Type B pancreatic cell (in vitro differentiated cells): ENCODE measurements around the gene SND1. TPM values are rescaled to one million over a fixed set of nuclear protein-coding genes. Genes with fewer than 3 reads are reported as not detected.

Experiments
- DNase-seq: peaks from one replicate; pipeline ENCODE4 v3.0.0; 2021; ENCODE audit warnings: mixed read lengths; ENCODE audit not compliant: unreplicated experiment; ENCODE audit errors: extremely low spot score
- H3K27ac Mint-ChIP-seq: 2 replicates; pipeline ENCODE4 v1.8.0; 2021; ENCODE audit warnings: mild to moderate bottlenecking, mixed read lengths
- H3K27me3 Mint-ChIP-seq: 2 replicates; pipeline ENCODE4 v1.8.0; 2021; ENCODE audit warnings: mixed read lengths
- H3K36me3 Mint-ChIP-seq: 2 replicates; pipeline ENCODE4 v1.8.0; 2021; ENCODE audit warnings: mixed read lengths
- H3K4me1 Mint-ChIP-seq: one replicate; pipeline ENCODE4 v1.8.0; 2021; ENCODE audit warnings: mixed read lengths; ENCODE audit not compliant: unreplicated experiment
- H3K4me3 Mint-ChIP-seq: 2 replicates; pipeline ENCODE4 v1.8.0; 2021; ENCODE audit warnings: mild to moderate bottlenecking, mixed read lengths
- H3K9me3 Mint-ChIP-seq: 2 replicates; pipeline ENCODE4 v1.8.0; 2021; ENCODE audit warnings: mixed read lengths
- long read RNA-seq: library from polyadenylated mRNA; unstranded; transcript quantifications from one replicate; pipeline ENCODE4 v2.0.0, GENCODE V29; 2020
- total RNA-seq: library from RNA; stranded (reverse); gene quantifications from 2 replicates; pipeline ENCODE4 v1.2.1, GENCODE V29; 2021; ENCODE audit warnings: low replicate concordance
- TF ChIP-seq, protein P1 (sequence below): fragments of 200-600 bp; sonication (generic); conservative IDR thresholded peaks from 2 replicates; pipeline ENCODE4 v1.5.0; 2021; ENCODE audit warnings: antibody characterized with exemption, mild to moderate bottlenecking

SND1 gene
- total RNA-seq, result 183 and 199 TPM in 2 replicates
- long read RNA-seq, transcript SND1-201 (24 exons, 3,476 nt), result major isoform, 226 of 348 reads
- long read RNA-seq, partial matches to known transcripts, result 98 of 348 reads
- long read RNA-seq, other reads (novel, unspliced or antisense), result 24 of 348 reads

- TF ChIP-seq, protein P1, sequence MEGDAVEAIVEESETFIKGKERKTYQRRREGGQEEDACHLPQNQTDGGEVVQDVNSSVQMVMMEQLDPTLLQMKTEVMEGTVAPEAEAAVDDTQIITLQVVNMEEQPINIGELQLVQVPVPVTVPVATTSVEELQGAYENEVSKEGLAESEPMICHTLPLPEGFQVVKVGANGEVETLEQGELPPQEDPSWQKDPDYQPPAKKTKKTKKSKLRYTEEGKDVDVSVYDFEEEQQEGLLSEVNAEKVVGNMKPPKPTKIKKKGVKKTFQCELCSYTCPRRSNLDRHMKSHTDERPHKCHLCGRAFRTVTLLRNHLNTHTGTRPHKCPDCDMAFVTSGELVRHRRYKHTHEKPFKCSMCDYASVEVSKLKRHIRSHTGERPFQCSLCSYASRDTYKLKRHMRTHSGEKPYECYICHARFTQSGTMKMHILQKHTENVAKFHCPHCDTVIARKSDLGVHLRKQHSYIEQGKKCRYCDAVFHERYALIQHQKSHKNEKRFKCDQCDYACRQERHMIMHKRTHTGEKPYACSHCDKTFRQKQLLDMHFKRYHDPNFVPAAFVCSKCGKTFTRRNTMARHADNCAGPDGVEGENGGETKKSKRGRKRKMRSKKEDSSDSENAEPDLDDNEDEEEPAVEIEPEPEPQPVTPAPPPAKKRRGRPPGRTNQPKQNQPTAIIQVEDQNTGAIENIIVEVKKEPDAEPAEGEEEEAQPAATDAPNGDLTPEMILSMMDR, result peak; percentile 12
- H3K27me3 Mint-ChIP-seq, result no peaks in the 10 kb centered on the region
- no peak within 1 kb of the TSS for H3K27ac Mint-ChIP-seq
- DNase-seq, result peak; percentile 98
- peaks cover 26% of the 10 kb centered on the region for H3K4me1 Mint-ChIP-seq
- no peaks in the 10 kb centered on the region for H3K36me3 Mint-ChIP-seq
- no peaks in the 10 kb centered on the region for H3K9me3 Mint-ChIP-seq
- peak within 1 kb of the TSS; percentile 96 for H3K4me3 Mint-ChIP-seq
Measured at GRCh38 chr7:127651556-127652332, at the start of gene SND1. Gene SND1 (plus strand): TSS chr7:127652194. CDS start chr7:127652374, 180 bp downstream.

GRCh38 chr7:127608446-127608845 lies 43.5 kb upstream of the SND1 start:
- Mint-ChIP-seq H3K9me3 (peaks cover 4% of the 10 kb centered on the region), H3K27me3 (peaks cover 21% of the 10 kb centered on the region), H3K4me3 (no peak overlapping the region), H3K4me1 (no peaks in the 10 kb centered on the region), H3K27ac (no peak overlapping the region), H3K36me3 (no peaks in the 10 kb centered on the region)
- no peak for DNase-seq
- TF ChIP-seq, protein P1, result no peak

DNA sequence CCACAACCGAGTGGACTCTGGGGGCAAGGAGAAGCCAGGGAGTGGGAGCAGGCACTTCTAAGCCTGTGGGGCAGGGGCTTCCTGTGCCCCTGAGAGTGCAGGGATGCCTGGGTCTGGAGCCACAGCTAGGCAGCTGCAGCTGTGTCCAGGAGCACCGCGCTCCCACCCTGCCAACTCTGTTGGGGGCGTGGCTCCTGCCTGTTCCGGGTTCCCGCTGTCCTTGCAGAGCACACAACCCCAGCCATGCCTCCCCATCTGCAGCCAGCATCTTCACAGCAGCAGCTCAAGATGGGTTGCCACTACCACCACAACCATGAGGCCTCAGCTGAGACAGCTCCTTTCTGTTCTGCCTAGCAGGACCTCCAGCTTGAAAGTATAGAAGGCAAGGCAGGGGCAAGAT lies 42.7 kb upstream of the SND1 start:
- TF ChIP-seq, protein P1, result no peak
- peaks cover 4% of the 10 kb centered on the region for H3K9me3 Mint-ChIP-seq
- H3K4me3 Mint-ChIP-seq, result no peak overlapping the region

DNA sequence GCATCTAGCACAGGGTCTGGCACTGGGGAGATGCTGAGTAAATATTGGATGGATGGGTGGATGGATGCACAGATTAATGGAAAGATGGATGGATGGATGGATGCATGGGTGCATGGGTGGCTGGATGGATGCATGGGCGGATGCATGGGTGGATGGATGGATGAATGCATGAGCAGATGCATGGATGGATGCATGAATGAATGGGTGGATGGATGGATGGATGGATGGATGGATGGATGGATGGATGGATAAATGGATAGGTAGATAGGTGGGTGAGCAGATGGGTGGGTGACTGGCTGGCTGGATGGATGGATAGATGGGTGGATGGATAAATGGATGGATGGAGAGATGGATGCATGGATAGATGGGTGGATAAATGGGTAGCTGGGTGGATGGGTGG lies 39.7 kb upstream of the SND1 start:
- H3K27me3 Mint-ChIP-seq, result peaks cover 54% of the 10 kb centered on the region
- H3K27ac Mint-ChIP-seq, result no peak overlapping the region
- peaks cover 4% of the 10 kb centered on the region for H3K9me3 Mint-ChIP-seq

More for the DNA sequence above, 42.7 kb upstream of the SND1 start:
- peaks cover 27% of the 10 kb centered on the region for H3K27me3 Mint-ChIP-seq
- no peak for DNase-seq
- H3K4me1 Mint-ChIP-seq, result no peaks in the 10 kb centered on the region
- H3K27ac Mint-ChIP-seq, result no peak overlapping the region
- H3K36me3 Mint-ChIP-seq, result no peaks in the 10 kb centered on the region

DNA sequence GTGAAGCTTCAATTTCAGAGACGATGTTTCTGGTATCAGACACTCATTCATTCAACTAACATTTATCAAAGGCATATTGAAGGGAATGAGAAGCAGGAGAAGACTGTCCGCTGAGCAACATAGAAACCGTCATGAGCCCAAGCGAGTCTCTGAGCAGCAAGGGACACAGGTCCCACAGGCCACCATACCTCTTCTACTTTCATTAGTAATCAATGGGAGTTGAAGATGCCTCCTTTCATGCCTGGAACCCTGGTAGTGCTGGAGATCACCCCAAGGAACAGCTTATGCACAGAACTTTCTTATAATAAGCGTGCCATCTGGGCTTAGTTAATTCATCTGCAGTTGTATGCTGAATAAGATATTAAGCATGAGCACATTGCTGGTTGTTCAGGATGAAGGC lies 35.3 kb upstream of the SND1 start:
- Mint-ChIP-seq H3K4me3 (peak overlapping the region; percentile 20), H3K27me3 (peaks cover 93% of the 10 kb centered on the region), H3K36me3 (no peaks in the 10 kb centered on the region), H3K27ac (no peak overlapping the region), H3K9me3 (peaks cover 4% of the 10 kb centered on the region), H3K4me1 (peaks cover 7% of the 10 kb centered on the region)
- no peak for DNase-seq
- TF ChIP-seq, protein P1, result no peak

More for the DNA sequence above, 39.7 kb upstream of the SND1 start:
- Mint-ChIP-seq H3K4me3 (no peak overlapping the region), H3K36me3 (no peaks in the 10 kb centered on the region), H3K4me1 (no peaks in the 10 kb centered on the region)
- DNase-seq, result no peak
- TF ChIP-seq, protein P1, result no peak
